ENCODE results near the gene SLC6A12.

DNA sequence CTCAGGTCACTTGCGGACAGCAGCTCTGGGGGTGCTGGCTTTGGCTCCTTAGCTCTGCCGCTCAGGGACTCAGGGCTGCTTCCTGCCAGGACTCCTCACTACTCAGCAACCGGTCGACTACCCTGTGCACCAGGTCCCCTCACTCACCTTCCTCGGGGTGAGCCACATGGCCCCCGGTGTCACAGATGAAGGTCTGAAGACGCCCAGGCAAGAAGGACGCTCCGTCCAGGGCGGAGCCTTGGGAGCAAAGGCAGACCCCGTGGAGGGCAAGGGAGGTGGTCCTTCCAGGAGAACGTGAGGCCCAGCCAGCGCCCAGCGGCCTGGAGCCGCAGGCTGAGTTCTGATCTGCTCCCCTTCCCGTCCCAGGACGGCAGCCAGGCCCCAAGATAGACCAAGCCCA, 32.0 kb downstream of the SLC6A12 start:
- TF ChIP-seq, protein P1, sequence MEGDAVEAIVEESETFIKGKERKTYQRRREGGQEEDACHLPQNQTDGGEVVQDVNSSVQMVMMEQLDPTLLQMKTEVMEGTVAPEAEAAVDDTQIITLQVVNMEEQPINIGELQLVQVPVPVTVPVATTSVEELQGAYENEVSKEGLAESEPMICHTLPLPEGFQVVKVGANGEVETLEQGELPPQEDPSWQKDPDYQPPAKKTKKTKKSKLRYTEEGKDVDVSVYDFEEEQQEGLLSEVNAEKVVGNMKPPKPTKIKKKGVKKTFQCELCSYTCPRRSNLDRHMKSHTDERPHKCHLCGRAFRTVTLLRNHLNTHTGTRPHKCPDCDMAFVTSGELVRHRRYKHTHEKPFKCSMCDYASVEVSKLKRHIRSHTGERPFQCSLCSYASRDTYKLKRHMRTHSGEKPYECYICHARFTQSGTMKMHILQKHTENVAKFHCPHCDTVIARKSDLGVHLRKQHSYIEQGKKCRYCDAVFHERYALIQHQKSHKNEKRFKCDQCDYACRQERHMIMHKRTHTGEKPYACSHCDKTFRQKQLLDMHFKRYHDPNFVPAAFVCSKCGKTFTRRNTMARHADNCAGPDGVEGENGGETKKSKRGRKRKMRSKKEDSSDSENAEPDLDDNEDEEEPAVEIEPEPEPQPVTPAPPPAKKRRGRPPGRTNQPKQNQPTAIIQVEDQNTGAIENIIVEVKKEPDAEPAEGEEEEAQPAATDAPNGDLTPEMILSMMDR (conservative IDR thresholded peaks at IDR 0.05 in 1 of 2, IDR thresholded peaks at IDR 0.05 in 1 of 2; ENCODE audit: extremely low read depth in 1 of 2, insufficient read depth in 1 of 2, low read depth in 1 of 2, low read length in 2 of 2), result no peak
- TF ChIP-seq EZH2 (IDR thresholded peaks at IDR 0.05; ENCODE audit: borderline replicate concordance, low read length), result no peak

All from mammary epithelial cell (primary cell).